OCI-LY1 (cell line): ENCODE measurements around the gene ATP1B3.
"Not testable (repeated sequence)": the region's sequence is repeated elsewhere in the genome, so short reads cannot be mapped to it uniquely, and the experiment has no call there.

Experiments used
- H2AFZ ChIP-seq: fragments of 200-600 bp; sonication (generic), shearing (Covaris generic); 2 replicates; pipeline ENCODE4 v1.6.0; 2014; ENCODE audit warnings: antibody characterized with exemption, mild to moderate bottlenecking, low read length
- H3F3A ChIP-seq: fragments of 200-600 bp; sonication (generic), shearing (Covaris generic); 2 replicates; pipeline ENCODE4 v1.6.0; 2014; ENCODE audit warnings: mild to moderate bottlenecking, antibody characterized with exemption, low read length, moderate library complexity; ENCODE audit not compliant: insufficient read depth
- H3K27ac ChIP-seq: fragments of 200-600 bp; sonication (generic); 2 replicates; pipeline ENCODE4 v1.5.1; 2014; ENCODE audit warnings: low read length, mixed run types, mild to moderate bottlenecking, low read depth; ENCODE audit not compliant: poor library complexity, severe bottlenecking
- H3K27me3 ChIP-seq: fragments of 200-600 bp; sonication (generic); 2 replicates; pipeline ENCODE4 v1.6.0; 2014; ENCODE audit warnings: antibody characterized with exemption, mild to moderate bottlenecking, low read length, moderate library complexity; ENCODE audit not compliant: insufficient read depth
- H3K36me3 ChIP-seq: fragments of 200-600 bp; sonication (generic); 2 replicates; pipeline ENCODE4 v1.6.1; 2014; ENCODE audit warnings: mild to moderate bottlenecking, antibody characterized with exemption, low read length, moderate library complexity, mixed read lengths; ENCODE audit not compliant: insufficient read depth
- H3K4me1 ChIP-seq: fragments of 200-600 bp; sonication (generic); 2 replicates; pipeline ENCODE4 v1.5.1; 2014; ENCODE audit warnings: mild to moderate bottlenecking, low read length, moderate library complexity; ENCODE audit not compliant: insufficient read depth, severe bottlenecking
- H3K4me2 ChIP-seq: fragments of 200-600 bp; sonication (generic), shearing (Covaris generic); 2 replicates; pipeline ENCODE4 v1.6.1; 2014; ENCODE audit warnings: low read length
- H3K4me3 ChIP-seq: fragments of 200-600 bp; sonication (generic); 2 replicates; pipeline ENCODE4 v1.5.1; 2014; ENCODE audit warnings: low read length, low read depth, mild to moderate bottlenecking, mixed read lengths; ENCODE audit not compliant: poor library complexity, severe bottlenecking
- H3K79me2 ChIP-seq: fragments of 200-600 bp; shearing (Covaris generic); 2 replicates; pipeline ENCODE4 v1.6.1; 2016; ENCODE audit warnings: mixed run types, low read length, mixed read lengths; ENCODE audit not compliant: insufficient read depth
- H3K9ac ChIP-seq: fragments of 200-600 bp; sonication (generic), shearing (Covaris generic); 2 replicates; pipeline ENCODE4 v1.6.1; 2014; ENCODE audit warnings: mild to moderate bottlenecking, low read length, mixed read lengths
- H3K9me2 ChIP-seq: fragments of 200-600 bp; sonication (generic), shearing (Covaris generic); 2 replicates; pipeline ENCODE4 v1.6.1; 2014; ENCODE audit warnings: low read depth, mild to moderate bottlenecking, low read length, mixed read lengths
- H3K9me3 ChIP-seq: fragments of 200-600 bp; shearing (Covaris generic); 2 replicates; pipeline ENCODE4 v1.6.1; 2014; ENCODE audit warnings: low read length, mixed read lengths
- H4K20me1 ChIP-seq: fragments of 200-600 bp; sonication (generic), shearing (Covaris generic); 2 replicates; pipeline ENCODE4 v1.6.0; 2016; ENCODE audit warnings: mild to moderate bottlenecking, low read length; ENCODE audit not compliant: insufficient read depth
- CTCF ChIP-seq: fragments of 200-600 bp; sonication (generic), shearing (Covaris generic); IDR thresholded peaks from 2 replicates; pipeline ENCODE4 v1.5.1; 2017; ENCODE audit warnings: mild to moderate bottlenecking, antibody characterized with exemption, low read length, moderate library complexity, mixed read lengths
- EZH2 ChIP-seq: fragments of 200-600 bp; sonication (generic), shearing (Covaris generic); IDR thresholded peaks from 2 replicates; pipeline ENCODE4 v1.8.0; 2017; ENCODE audit warnings: borderline replicate concordance, mixed run types, mild to moderate bottlenecking, antibody characterized with exemption, low read length, moderate library complexity, mixed read lengths

Gene ATP1B3

DNA sequence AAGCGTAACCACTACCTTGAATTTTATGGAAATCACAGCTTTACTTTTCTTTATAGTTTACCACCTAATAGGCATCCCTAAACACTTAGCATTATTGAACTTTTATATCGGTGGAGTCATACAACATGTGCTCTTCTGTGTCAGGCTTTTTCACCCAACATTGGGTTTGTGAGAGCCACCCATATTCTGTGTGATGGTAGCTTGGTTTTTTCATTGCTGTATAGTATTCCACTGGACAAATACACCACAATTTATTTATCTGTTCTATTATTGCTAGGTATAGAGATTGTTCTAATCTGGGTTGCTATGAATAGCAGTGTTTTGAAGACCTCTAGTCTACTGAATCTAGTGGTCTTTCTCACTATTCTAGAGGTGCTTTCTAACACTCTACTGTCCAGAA is 31.6 kb upstream of the ATP1B3 start:
- Histone ChIP-seq H3K27me3 (no peaks in the 10 kb centered on the region), H3K27ac (no peak overlapping the region), H3K9me3 (no peaks in the 10 kb centered on the region), H3K4me3 (no peak overlapping the region), H3K9me2 (no peaks in the 10 kb centered on the region), H2AFZ (no peak overlapping the region), H3K4me2 (no peak overlapping the region), H3K36me3 (no peaks in the 10 kb centered on the region), H4K20me1 (no peaks in the 10 kb centered on the region), H3K9ac (no peak overlapping the region), H3K4me1 (no peaks in the 10 kb centered on the region), H3F3A (no peaks in the 10 kb centered on the region), H3K79me2 (no peaks in the 10 kb centered on the region)
- TF ChIP-seq CTCF (no peak), EZH2 (no peak)

- H3K27me3 ChIP-seq = no peaks in the 10 kb centered on the region
- no peaks in the 10 kb centered on the region for H3K36me3 ChIP-seq
- no peaks in the 10 kb centered on the region for H3K4me1 ChIP-seq
- H3K4me3 ChIP-seq = no peak overlapping the region
- no peak overlapping the region for H3K9ac ChIP-seq
- H3K9me3 ChIP-seq = no peaks in the 10 kb centered on the region
- H4K20me1 ChIP-seq = no peaks in the 10 kb centered on the region
- H3K27ac ChIP-seq = no peak overlapping the region
- H3K9me2 ChIP-seq = no peaks in the 10 kb centered on the region
- no peaks in the 10 kb centered on the region for H3K79me2 ChIP-seq
- H3K4me2 ChIP-seq = no peak overlapping the region
- no peak for TF ChIP-seq EZH2
- peak; percentile 66 for TF ChIP-seq CTCF
- no peak overlapping the region for H2AFZ ChIP-seq
- H3F3A ChIP-seq = no peaks in the 10 kb centered on the region
Observed at GRCh38 chr3:141845407-141846049, 30.9 kb upstream of the ATP1B3 start.

DNA sequence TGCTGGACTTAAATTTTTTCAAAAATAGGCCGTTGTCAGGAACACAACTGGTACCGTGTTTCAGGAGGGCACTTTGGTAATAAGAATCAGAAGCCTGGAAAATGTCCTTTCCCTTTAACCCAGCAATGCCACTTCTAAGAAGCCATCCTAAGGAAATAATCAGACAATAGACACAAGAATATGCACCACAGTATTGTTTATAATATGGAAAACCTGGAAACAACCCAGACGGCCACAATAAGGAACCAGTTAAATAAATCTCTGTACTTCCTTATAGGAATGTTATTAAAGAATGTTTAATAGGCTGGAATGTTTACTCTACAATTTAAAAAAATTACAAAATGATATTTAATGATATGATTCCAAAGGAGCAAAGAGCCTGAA is 30.4 kb upstream of the ATP1B3 start:
- no peak overlapping the region for H2AFZ ChIP-seq
- no peaks in the 10 kb centered on the region for H3K79me2 ChIP-seq
- no peak overlapping the region for H3K4me2 ChIP-seq
- H3K27ac ChIP-seq = no peak overlapping the region
- H3K4me3 ChIP-seq = no peak overlapping the region
- no peaks in the 10 kb centered on the region for H3K9me2 ChIP-seq
- no peaks in the 10 kb centered on the region for H3K36me3 ChIP-seq
- no peak overlapping the region for H3K9ac ChIP-seq
- no peaks in the 10 kb centered on the region for H3F3A ChIP-seq
- no peaks in the 10 kb centered on the region for H4K20me1 ChIP-seq
- H3K4me1 ChIP-seq = no peaks in the 10 kb centered on the region
- H3K27me3 ChIP-seq = no peaks in the 10 kb centered on the region
- TF ChIP-seq CTCF (no peak), EZH2 (no peak)
- no peaks in the 10 kb centered on the region for H3K9me3 ChIP-seq

- H3F3A ChIP-seq = not testable (repeated sequence)
Observed at GRCh38 chr3:141848159-141848748, 28.2 kb upstream of the ATP1B3 start.

More at GRCh38 chr3:141848159-141848748, 28.2 kb upstream of the ATP1B3 start:
- not testable (repeated sequence) for H3K4me1 ChIP-seq, H2AFZ ChIP-seq, H4K20me1 ChIP-seq, H3K27ac ChIP-seq, H3K9me2 ChIP-seq, H3K79me2 ChIP-seq, H3K9me3 ChIP-seq, H3K9ac ChIP-seq, H3K27me3 ChIP-seq, H3K4me3 ChIP-seq, H3K4me2 ChIP-seq, H3K36me3 ChIP-seq
